Ramos (cell line): ENCODE data around the gene NDUFB8.

Experiments used
- in situ Hi-C: fragments of 300-500 bp; cut with MboI; formaldehyde crosslinking; loops from one replicate; pipeline ENCODE4 v1.14.3; 2022; ENCODE audit warnings: low sequenced_read_pairs; ENCODE audit not compliant: unreplicated experiment

NDUFB8 gene

DNA sequence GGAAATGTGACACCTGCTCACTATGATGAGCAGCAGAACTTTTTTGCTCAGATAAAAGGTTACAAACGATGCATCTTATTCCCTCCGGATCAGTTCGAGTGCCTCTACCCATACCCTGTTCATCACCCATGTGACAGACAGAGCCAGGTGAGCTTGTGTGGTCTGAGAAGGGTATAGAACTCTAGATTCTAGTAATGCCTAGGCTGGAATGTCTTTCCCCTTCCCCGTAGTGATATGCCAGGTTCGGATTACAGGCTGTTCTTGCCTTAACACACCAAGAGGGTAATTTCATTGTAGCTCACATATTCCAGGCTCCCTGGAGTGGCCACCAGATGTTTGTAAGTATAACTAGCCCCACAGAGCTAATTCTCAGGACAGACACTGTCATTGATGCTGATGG lies 15.3 kb upstream of the NDUFB8 start:
- in situ Hi-C loops: no loop called here

DNA sequence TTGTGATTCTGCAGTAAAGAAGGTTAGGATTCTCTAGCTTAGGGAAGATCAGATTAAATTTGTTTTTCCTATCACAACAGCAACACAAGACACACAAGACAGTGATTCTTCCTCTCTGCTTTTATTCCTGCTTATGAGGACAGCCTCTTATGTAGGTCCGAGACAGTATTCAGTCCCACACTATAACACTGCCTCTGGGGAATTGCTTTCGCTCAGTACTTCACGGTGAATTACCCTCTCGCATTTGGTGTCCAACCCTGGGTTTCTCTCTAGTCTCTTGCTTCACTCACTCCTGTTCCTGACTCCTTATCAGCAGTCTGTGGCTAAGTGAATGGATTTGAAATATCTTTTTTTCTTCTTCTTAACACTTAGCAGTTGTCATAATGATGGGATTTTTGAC lies 7.8 kb upstream of the NDUFB8 start:
- in situ Hi-C loops: no loop called here

DNA sequence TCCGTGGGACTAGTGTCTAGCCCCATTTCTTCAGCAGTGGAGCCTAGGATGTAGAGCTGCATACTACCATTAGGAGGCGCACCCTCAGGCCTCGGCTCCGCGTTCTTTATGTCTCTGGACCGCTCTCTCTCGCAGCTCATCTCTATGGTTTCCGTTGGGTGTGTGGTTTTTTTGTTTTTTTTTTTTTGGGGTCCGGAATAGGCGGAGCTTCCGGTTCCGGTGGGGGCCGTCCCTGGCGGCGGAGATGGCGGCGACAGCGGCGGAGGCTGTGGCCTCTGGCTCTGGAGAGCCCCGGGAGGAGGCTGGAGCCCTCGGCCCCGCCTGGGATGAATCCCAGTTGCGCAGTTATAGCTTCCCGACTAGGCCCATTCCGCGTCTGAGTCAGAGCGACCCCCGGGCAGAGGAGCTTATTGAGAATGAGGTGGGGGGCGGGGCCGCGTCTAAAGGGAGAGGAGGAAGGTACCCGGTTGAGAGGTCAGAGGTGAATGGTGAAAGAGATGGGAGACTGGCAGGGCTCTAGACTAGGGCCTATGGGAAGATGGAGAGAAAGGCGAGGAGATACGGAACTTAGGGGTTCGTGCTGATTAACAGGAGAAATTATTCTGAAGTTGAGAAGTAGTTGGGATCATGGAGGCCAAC lies 6.2 kb upstream of the NDUFB8 start, which contains the start of gene HIF1AN:
HIF1AN (plus strand) TSS at position 229 of the 639 bp plus-strand sequence; CDS start at position 245, 16 bp downstream.
- in situ Hi-C loops: no loop called here

DNA sequence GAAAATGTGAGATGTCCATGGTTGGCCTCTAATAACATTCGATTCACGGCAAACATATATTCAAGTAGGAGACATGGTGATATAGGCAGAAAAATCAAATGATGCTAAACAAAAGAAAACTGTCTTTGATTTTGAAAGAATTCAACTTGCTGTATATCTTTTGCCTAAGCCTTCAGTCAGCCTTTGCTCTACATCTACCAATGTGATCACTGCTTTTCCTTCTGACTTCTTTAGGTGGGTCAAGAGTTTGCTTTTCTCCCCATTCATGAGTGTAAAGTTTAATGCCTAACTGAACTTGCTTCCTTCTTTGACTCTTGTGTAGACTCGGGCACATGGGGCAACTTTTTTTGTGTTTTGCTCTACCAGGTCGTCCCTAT lies 5.7 kb upstream of the NDUFB8 start:
- in situ Hi-C loops: no loop called here

DNA sequence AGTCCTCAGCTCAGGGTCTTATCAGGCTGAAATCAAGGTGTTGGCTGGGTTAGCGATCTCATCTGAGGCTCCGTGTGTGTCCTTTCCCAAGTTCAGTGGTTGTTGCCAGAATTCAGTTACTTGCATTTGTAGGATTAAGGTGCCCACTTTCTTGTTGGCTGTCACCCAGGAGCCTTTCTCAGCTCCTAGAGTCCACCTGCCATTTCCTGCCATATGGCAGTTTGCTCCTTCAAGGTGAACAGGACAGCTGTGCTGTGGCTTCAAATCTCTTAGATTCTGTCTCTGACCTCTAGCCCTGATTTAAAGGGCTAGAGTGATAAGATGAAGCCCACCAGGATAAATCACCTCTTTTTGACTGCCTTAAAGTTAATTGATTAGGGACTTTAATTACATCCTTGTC lies 5.1 kb upstream of the NDUFB8 start:
- in situ Hi-C loops: no loop called here

DNA sequence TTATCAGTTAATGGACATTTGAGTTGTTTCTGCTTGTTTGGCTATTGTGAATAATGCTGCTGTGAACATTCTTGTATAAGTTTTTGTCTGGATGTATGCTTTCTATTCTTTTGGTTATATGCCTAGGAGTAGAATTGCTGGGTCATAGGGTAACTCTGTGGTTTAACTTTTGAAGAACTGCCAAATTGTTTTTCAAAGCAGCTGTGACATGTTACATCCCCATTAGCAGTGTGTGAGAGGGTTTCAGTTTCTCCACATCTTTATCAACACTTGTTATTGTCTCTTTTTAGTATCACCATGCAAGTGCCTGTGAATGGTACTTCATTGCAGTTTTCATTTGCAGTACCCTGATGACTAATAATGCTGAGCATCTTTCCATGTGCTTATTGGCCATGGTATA lies 2.1 kb upstream of the NDUFB8 start:
- in situ Hi-C loops: no loop called here

DNA sequence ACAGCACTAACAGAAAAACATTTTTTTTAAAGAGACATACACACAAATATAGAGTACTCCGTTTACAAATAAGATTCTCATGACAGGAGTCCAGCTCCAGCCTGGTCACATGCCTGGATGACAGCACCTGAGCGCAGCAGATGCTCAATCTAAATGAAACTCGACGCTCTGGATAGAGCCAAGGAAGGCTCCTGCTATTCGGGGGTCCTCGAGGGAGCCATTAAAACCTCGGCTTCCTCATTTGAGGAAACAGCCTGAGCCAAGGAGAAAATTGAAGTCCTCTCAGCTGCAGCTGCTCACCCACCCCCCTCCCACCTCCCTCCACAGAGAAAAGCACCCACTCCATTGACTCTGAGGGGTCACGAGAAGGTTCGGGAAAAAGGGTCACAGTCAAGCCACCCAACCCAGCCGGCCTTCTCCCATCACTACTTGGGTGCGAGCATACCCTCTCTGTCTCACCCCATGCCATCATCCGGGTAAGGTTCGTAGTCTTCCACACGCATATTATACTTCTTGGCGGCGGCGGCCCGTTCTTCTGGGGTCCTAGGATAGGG lies 673 bp downstream of the NDUFB8 start:
- in situ Hi-C loops: no loop called here

DNA sequence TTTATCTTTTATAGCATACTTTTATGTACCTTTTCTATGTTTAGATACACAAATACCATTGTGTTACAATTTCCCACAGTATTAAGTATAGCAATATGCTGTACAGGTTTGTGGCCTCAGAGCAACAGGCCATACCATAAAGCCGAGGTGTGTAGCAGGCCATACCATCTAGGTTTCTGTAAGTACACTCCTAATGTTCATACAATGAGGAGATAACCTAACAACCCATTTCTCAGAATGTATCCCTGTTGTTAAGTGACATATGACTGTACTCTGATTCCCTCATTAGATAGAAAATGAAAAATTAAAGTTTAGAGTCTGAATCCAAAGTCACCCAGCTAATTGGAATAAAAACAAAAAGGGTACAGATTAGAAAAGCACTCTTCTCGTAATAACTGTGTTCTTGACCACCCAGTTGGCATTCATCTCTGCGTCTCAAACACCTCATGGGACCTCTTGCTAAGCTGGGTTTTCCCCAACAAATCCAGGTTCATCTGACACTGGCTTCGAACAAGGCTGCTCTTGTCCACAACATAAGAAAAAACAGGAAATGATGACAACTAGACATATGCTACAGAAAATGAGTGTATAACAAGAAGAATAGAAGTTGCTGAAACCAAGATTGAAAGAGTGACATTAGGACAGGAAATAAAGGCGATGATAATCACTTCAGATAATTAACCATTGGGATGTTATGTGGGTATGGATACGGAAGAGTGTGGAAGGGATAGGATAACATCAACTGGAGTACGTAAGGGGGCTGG lies 1.4 kb downstream of the NDUFB8 start:
- in situ Hi-C loops: no loop called here

DNA sequence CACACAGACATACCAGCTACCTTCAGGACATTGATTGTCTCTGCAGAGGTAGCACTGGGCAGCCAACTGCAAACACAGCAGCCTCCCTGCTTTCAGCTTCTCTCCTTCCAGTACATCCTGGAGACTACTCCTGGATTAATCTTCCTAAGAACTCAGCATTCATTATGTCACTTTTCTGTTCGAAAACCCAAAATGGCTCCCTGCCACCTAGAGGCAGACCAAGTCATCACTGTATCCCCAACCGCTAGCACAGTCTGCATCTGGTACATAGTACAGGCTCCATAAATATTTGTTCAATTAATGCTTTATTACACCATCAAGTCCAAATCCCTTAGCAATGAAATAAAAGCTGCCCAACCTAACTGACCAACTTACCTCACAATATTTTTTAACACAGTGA lies 5.0 kb downstream of the NDUFB8 start:
- in situ Hi-C loops: no loop called here

DNA sequence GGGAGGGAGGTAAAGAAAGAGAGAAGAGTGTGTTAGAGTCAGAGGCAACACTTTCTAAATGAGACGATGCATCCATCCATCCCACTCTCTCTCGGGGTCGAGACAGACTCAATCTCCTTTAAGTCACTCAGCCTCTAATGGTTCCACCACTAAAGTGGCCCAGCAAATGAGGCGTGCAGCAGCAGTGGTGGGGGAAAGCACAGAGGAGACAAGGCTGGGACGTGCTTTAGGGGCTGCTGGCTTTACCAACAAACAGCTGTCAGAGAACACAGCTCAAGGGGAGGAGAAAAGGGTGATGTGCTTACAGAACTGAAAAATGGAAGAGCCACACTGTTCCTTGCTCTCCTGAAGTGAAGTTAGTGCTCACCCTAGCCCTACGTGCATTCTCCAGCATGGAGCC lies 5.5 kb downstream of the NDUFB8 start:
- in situ Hi-C loops: no loop called here

DNA sequence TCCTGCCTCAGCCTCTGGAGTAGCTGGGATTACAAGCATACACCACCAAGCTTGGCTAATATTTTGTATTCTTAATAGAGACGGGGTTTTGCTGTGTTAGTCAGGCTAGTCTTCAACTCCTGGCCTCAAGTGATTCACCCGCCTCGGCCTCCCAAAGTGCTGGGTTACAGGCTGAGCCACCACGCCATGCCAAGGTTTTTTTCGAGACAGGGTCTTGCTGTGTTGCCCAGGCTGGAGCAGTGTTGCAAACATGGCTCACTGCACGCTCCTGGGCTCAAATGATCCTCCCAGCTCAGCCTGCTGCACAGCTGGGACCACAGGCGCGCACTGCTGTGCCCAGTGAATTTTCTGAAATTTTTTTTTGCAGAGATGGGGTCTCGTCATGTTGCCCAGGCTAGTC lies 6.7 kb downstream of the NDUFB8 start:
- in situ Hi-C loops: no loop called here

DNA sequence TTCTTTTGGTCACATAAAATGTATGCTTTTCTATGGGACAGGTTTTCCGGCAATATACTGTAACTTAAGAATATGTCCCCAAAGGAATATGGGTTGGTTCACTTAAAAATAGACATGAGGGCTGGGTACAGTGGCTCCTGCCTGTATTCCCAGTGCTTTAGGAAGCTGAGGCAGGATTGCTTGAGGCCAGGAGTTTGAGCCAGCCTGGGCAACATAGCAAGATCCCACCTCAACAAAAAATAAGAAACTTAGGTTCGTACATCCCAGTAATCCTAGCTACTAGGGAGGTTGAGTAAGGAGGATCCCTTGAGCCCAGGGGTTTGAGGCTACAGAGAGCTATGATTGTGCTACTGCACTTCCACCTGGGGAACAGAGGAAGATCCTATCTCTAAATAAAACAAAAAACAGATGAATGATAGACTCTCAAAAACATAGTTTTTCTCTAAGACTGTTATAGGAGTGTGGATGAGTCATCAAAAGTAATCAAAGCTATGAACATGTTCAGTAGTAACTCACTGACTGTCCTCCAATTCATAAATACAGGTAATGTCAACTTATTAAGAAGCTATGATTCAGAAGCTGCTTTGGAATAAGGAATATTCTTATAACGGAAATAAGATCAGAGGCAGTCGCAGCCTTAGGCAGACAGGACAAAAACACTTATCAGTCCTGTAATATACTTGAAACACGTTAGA lies 7.4 kb downstream of the NDUFB8 start:
- in situ Hi-C loops: no loop called here

DNA sequence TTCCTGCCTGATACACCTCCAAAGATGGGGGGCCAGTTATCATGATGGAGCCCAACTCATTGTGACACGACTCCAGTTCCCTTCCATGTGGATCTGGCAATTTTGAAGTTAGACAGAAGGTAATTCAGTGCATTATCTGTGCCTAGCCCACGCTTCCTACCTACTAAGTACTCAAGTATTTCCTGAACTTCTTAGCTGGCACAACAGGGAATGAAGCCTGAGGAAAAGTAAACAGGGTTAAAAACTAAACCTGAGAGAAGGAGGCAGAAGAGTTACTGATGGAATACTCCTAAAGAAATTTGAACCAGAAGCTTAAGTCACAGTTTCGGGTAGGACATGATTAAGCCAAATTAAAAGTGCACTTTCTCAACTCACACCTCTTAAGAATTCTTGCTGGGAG lies 8.9 kb downstream of the NDUFB8 start:
- in situ Hi-C loops: no loop called here

DNA sequence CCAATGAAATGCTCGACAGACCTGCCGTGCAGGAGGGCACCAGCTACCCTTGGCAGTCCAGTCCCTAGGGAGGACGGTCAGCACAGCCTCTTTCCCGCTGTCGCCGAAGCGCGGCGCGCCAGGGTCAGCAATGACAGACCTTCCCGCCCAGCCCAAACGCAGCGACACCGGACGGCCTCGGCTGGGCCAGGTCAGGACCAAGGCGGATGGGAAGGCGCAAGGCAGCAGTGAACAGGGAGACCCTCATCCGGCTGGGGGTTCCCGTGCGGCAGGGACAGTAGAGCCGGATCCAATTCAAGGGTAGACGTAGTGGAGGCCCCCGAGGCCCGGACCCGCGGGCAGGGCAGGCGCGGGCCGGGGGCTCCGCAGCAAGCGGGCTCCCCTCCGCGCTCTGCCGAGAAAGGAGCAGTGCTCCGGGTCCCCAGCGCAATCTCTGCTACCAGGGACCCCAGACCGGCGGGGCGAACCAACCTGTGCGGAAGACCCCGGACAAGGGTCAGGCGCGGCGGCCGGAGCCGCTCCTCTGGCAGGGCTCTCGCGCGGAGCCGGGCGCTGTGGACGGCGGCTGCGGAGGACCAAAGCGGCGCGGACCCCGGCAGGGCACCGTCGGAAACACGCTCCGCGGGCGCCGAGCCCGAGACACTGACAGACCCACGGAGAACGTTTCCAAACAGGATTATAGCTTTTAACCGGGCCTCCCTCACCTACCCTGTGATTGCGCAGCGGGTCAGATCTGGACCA lies 10.2 kb downstream of the NDUFB8 start, which contains the start of gene SEC31B:
SEC31B (minus strand) TSS at position 551 of the 741 bp plus-strand sequence. CDS start 2,909 bp downstream, outside the sequence.
- in situ Hi-C loops: loop anchor here (10.0 kb wide), 1 partner anchor 185 kb away; the partner anchor contains the start of gene PKD2L1

DNA sequence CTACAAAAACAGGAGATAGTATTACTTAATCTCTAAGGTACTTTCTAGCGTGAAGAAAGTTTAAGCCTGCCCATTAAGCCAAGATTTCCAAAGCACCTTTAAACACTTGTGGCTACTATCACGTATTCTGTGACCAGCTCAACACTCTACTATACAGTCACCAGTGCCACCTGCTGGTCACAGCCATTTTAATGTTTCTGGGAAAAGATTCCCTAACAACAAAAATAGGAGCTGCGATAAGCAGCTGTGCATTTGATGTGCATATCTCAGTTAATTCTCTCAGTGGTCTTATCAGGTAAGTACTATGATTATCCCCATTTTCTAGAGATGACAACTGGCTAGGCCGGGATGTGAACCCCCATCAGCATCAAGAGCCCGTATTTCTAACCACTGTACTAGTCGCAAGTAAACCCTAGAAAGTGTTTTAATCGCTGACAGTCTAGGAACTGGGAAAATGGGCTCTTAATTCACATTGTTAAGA lies 10.9 kb downstream of the NDUFB8 start:
- in situ Hi-C loops: loop anchor here (10.0 kb wide), 1 partner anchor 184 kb away; the partner anchor contains the start of gene PKD2L1

DNA sequence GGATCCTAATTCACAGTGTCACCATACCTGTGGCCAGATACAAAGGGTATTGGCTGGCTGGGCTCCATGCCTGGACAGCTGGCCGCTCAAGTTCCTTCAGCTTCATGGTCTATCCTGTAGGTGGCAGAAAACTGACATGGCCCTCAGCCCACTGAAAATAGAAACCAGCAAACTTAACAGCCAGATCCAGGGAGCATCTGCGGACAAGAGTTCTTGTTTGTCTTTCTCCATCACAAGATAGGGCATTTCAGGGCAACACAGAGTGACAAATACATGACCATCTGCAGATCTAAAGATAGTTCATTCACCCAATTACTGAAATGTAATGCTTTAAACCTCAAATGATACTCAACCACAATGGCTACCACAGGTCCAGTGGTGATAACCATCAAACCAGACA lies 12.8 kb downstream of the NDUFB8 start:
- in situ Hi-C loops: loop anchor here (10.0 kb wide), 1 partner anchor 182 kb away; the partner anchor contains the start of gene PKD2L1

DNA sequence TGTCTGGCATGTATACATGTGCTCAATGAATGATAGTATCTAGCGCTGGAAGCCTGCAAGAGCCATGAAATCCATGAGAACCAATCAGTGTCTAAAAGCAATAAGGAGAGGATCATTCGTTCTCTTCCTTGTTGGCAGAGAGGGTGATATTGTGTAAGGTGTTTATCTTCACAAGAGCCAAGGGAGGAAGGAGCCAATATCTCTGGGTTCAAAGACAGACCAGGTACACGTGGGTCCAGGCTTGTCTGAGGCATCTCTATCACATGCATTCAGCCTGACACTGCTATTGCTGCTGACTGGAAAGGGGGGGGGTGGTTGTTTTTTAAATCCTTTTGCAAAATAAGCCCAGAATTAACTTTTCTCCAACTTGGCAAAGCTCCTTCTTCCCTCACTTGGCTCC lies 14.1 kb downstream of the NDUFB8 start:
- in situ Hi-C loops: loop anchor here (10.0 kb wide), 1 partner anchor 181 kb away; the partner anchor contains the start of gene PKD2L1

DNA sequence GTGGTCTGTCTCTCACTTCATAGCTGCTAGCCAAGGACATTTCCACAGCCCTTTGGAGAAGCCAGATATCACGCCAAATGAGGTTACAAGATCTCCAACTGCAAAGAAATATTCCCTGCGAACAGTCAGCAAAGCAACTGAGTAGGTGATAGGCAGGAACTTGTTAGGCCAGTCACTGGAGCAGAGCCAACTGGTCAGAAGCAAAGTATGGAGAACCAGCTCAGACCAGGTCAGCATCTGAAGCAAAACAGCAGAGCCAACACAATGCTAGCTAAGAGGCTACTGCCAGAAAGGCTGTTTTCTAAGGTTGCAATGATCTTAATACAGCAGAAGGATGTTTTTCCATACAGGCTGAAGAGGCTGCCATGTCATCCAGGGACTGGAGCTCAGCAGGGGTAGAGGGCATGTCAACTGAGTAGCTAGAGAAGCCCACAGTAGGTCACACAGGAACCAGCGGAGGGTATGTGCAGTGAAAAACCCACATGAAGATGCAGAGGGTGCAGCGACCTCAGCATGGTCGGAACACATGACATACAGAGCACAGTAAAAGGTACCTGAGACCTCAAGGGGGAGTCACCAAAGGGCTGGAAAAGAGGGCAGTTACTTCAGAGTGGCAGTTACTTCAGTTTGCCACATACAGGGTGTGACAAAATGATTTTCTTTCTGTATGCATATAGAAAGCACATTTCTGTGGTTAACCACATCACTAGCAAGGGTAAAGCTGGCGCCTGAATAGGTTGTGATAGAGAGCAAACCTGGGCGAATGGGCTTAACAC lies 18.9 kb downstream of the NDUFB8 start:
- in situ Hi-C loops: loop anchor here (10.0 kb wide), 1 partner anchor 176 kb away; the partner anchor contains the start of gene PKD2L1

DNA sequence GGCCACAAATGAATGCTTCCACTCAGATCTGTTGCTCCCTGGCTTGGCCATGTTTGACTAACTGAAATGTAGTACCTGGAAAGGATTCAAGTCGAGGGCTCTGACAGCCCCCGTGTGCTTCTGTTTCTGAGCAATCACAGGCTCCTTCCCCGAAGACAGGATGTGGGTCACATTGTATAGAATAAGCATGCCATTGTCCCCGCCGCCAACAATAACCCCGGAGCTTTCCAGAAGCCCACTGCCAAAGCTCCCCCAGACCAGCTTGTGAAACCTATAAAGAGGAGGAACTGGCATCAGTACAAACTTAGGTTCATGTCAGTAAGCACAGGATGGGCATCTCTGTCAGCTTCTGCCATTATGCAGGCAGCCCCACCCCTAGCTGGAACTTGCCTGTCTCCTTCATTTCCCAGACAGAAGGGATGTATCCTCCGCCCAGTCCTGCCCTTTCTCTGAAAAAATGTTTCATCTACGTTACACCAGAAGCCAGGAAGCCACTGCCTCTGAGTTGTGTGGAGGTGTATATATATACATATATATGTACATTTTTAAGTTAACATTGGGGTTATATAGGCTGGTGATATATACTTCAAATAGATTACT lies 20.3 kb downstream of the NDUFB8 start:
- in situ Hi-C loops: no loop called here
